ENCODE measurements around the gene KLK2.

The KLK2 gene

GRCh38 chr19:50842130-50842529 is 31.1 kb upstream of the KLK2 start:
- H3F3A ChIP-seq (ENCODE audit: low read depth) = no peaks in the 10 kb centered on the region
- H3K4me2 ChIP-seq (ENCODE audit: low read depth, low read length, poor library complexity, severe bottlenecking) = no peak overlapping the region
- H3K4me3 ChIP-seq (ENCODE audit: low read length, poor library complexity, severe bottlenecking) = no peak overlapping the region
- H4K20me1 ChIP-seq (ENCODE audit: insufficient read depth, low read length, poor library complexity, severe bottlenecking) = no peaks in the 10 kb centered on the region
- H3K79me2 ChIP-seq (ENCODE audit: insufficient read depth, low read length) = no peaks in the 10 kb centered on the region
- H3K27me3 ChIP-seq (ENCODE audit: insufficient read depth, low read length, poor library complexity, severe bottlenecking) = no peaks in the 10 kb centered on the region
- no peaks in the 10 kb centered on the region for H3K9me3 ChIP-seq (ENCODE audit: insufficient read depth, low read depth, low read length)
- no peaks in the 10 kb centered on the region for H3K4me1 ChIP-seq (ENCODE audit: insufficient read depth, low read length, poor library complexity, severe bottlenecking)
- H3K36me3 ChIP-seq (ENCODE audit: insufficient read depth, low read length) = no peaks in the 10 kb centered on the region
- no peak for TF ChIP-seq EZH2phosphoT487 (IDR thresholded peaks at IDR 0.05; ENCODE audit: borderline replicate concordance)
- TF ChIP-seq CTCF (conservative IDR thresholded peaks at IDR 0.05; ENCODE audit: low read length) = no peak
- no peak overlapping the region for H3K9ac ChIP-seq (ENCODE audit: low read depth, low read length, poor library complexity, severe bottlenecking)
- no peaks in the 10 kb centered on the region for H3K9me2 ChIP-seq (replicated peaks; ENCODE audit: low read depth, low read length)
- H2AFZ ChIP-seq (ENCODE audit: low read length) = no peak overlapping the region

GRCh38 chr19:50843205-50843604 is 30.0 kb upstream of the KLK2 start:
- Histone ChIP-seq H2AFZ (ENCODE audit: low read length) (no peak overlapping the region), H3K9me3 (ENCODE audit: insufficient read depth, low read depth, low read length) (no peaks in the 10 kb centered on the region), H4K20me1 (ENCODE audit: insufficient read depth, low read length, poor library complexity, severe bottlenecking) (no peaks in the 10 kb centered on the region), H3K4me3 (ENCODE audit: low read length, poor library complexity, severe bottlenecking) (no peak overlapping the region), H3K27me3 (ENCODE audit: insufficient read depth, low read length, poor library complexity, severe bottlenecking) (no peaks in the 10 kb centered on the region), H3K36me3 (ENCODE audit: insufficient read depth, low read length) (no peaks in the 10 kb centered on the region), H3K4me2 (ENCODE audit: low read depth, low read length, poor library complexity, severe bottlenecking) (no peak overlapping the region), H3F3A (ENCODE audit: low read depth) (no peaks in the 10 kb centered on the region), H3K79me2 (ENCODE audit: insufficient read depth, low read length) (no peaks in the 10 kb centered on the region), H3K9ac (ENCODE audit: low read depth, low read length, poor library complexity, severe bottlenecking) (no peak overlapping the region), H3K4me1 (ENCODE audit: insufficient read depth, low read length, poor library complexity, severe bottlenecking) (no peaks in the 10 kb centered on the region), H3K9me2 (replicated peaks; ENCODE audit: low read depth, low read length) (no peaks in the 10 kb centered on the region)
- TF ChIP-seq EZH2phosphoT487 (IDR thresholded peaks at IDR 0.05; ENCODE audit: borderline replicate concordance) = no peak
- no peak for TF ChIP-seq CTCF (conservative IDR thresholded peaks at IDR 0.05; ENCODE audit: low read length)

GRCh38 chr19:50843701-50844221 is 29.5 kb upstream of the KLK2 start:
- TF ChIP-seq CTCF (conservative IDR thresholded peaks at IDR 0.05; ENCODE audit: low read length) = no peak
- no peak for TF ChIP-seq EZH2phosphoT487 (IDR thresholded peaks at IDR 0.05; ENCODE audit: borderline replicate concordance)
- H3K9ac ChIP-seq (ENCODE audit: low read depth, low read length, poor library complexity, severe bottlenecking) = no peak overlapping the region
- no peaks in the 10 kb centered on the region for H3K27me3 ChIP-seq (ENCODE audit: insufficient read depth, low read length, poor library complexity, severe bottlenecking)

More at GRCh38 chr19:50843701-50844221, 29.5 kb upstream of the KLK2 start:
- Histone ChIP-seq H3K4me3 (ENCODE audit: low read length, poor library complexity, severe bottlenecking) (no peak overlapping the region), H3K9me3 (ENCODE audit: insufficient read depth, low read depth, low read length) (no peaks in the 10 kb centered on the region), H3K4me2 (ENCODE audit: low read depth, low read length, poor library complexity, severe bottlenecking) (no peak overlapping the region), H3K36me3 (ENCODE audit: insufficient read depth, low read length) (no peaks in the 10 kb centered on the region), H3F3A (ENCODE audit: low read depth) (no peaks in the 10 kb centered on the region), H2AFZ (ENCODE audit: low read length) (no peak overlapping the region), H4K20me1 (ENCODE audit: insufficient read depth, low read length, poor library complexity, severe bottlenecking) (no peaks in the 10 kb centered on the region), H3K79me2 (ENCODE audit: insufficient read depth, low read length) (no peaks in the 10 kb centered on the region), H3K4me1 (ENCODE audit: insufficient read depth, low read length, poor library complexity, severe bottlenecking) (no peaks in the 10 kb centered on the region), H3K9me2 (replicated peaks; ENCODE audit: low read depth, low read length) (no peaks in the 10 kb centered on the region)

Data from Loucy (cell line).